ENCODE measurements around the gene PLAA. TPM values are rescaled to one million over a fixed set of nuclear protein-coding genes. Genes with fewer than 3 reads are reported as not detected.

PLAA gene
- total RNA-seq, 1 donor from 2014 or later: 41.3 TPM

DNA sequence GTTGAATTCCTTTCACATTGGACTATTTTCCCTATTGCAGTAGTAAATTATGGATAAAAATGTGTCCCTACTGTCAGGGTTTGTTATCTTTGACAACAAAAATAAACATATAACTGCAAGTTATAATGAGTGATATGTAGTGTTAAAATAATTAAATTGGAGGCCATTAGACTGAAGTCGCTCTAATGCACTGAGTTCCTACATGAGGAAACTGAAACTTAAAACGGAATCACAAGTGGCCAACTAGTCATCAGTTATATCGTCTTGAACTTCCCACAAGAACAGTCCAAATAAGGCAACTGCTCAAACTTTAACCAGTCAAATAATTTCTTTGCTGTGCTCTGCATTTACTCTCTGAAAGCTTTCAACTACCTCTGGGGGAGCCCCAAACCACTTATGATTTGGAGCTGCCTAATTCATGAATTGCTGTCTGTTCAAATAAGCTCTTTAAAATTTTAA lies 7.0 kb upstream of the PLAA start:
- FAIRE-seq: no peak
- Histone ChIP-seq H3K27ac (ENCODE audit: low read depth, low read length) (no peak overlapping the region), H3K4me3 (ENCODE audit: insufficient read depth, low read depth, low read length) (no peak overlapping the region), H3K27me3 (ENCODE audit: insufficient read depth, low read length) (no peaks in the 10 kb centered on the region), H3K4me1 (ENCODE audit: insufficient read depth, low read length) (peaks cover 7% of the 10 kb centered on the region), H3K79me2 (ENCODE audit: insufficient read depth, low read length) (peaks cover 5% of the 10 kb centered on the region), H3K9ac (ENCODE audit: low read length) (no peak overlapping the region), H3K9me3 (ENCODE audit: insufficient read depth, low read depth, low read length) (no peaks in the 10 kb centered on the region), H3K4me2 (ENCODE audit: low read length) (no peak overlapping the region), H2AFZ (ENCODE audit: low read depth, low read length) (no peak overlapping the region), H4K20me1 (ENCODE audit: insufficient read depth, low read length) (no peaks in the 10 kb centered on the region), H3K36me3 (ENCODE audit: insufficient read depth, low read length) (no peaks in the 10 kb centered on the region)
- Mint-ChIP-seq H3K36me3 (ENCODE audit: low read depth, unreplicated experiment) (no peaks in the 10 kb centered on the region), H3K9me3 (ENCODE audit: unreplicated experiment) (no peaks in the 10 kb centered on the region), H3K27me3 (ENCODE audit: low read depth, unreplicated experiment) (no peaks in the 10 kb centered on the region), H3K4me1 (ENCODE audit: low read depth, unreplicated experiment) (peaks cover 16% of the 10 kb centered on the region), H3K4me3 (ENCODE audit: unreplicated experiment) (no peak overlapping the region), H3K27ac (ENCODE audit: unreplicated experiment) (no peak overlapping the region)
- TF ChIP-seq, protein P1, sequence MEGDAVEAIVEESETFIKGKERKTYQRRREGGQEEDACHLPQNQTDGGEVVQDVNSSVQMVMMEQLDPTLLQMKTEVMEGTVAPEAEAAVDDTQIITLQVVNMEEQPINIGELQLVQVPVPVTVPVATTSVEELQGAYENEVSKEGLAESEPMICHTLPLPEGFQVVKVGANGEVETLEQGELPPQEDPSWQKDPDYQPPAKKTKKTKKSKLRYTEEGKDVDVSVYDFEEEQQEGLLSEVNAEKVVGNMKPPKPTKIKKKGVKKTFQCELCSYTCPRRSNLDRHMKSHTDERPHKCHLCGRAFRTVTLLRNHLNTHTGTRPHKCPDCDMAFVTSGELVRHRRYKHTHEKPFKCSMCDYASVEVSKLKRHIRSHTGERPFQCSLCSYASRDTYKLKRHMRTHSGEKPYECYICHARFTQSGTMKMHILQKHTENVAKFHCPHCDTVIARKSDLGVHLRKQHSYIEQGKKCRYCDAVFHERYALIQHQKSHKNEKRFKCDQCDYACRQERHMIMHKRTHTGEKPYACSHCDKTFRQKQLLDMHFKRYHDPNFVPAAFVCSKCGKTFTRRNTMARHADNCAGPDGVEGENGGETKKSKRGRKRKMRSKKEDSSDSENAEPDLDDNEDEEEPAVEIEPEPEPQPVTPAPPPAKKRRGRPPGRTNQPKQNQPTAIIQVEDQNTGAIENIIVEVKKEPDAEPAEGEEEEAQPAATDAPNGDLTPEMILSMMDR (IDR thresholded peaks at IDR 0.05; ENCODE audit: insufficient read depth, low read depth, low read length): no peak
- no peak for TF ChIP-seq EZH2 (IDR thresholded peaks at IDR 0.05; ENCODE audit: insufficient read depth, low read length)
- DNase-seq (ENCODE audit: low read depth): no peak

DNA sequence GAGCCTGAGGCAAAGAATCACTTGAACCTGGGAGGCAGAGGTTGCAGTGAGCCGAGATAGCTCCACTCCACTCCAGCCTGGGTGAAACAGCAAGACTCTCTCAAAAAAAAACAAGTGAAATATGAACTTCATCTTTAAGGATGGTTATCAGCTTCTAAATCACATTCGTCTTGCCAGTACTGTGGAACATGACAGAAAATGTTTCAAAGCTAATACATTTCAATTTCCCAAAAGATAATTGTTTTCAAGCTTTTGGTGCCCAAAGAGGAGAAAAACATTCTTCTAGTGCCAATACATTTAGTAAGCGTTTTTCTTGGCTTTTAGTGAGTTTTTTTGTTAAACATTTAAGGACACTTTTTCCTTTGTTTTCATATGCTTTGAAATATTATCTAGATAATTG lies 4.8 kb upstream of the PLAA start:
- TF ChIP-seq, protein P1 (IDR thresholded peaks at IDR 0.05; ENCODE audit: insufficient read depth, low read depth, low read length): no peak
- TF ChIP-seq EZH2 (IDR thresholded peaks at IDR 0.05; ENCODE audit: insufficient read depth, low read length): no peak
- no peaks in the 10 kb centered on the region for H3K9me3 Mint-ChIP-seq (ENCODE audit: unreplicated experiment)
- no peaks in the 10 kb centered on the region for H3K27me3 Mint-ChIP-seq (ENCODE audit: low read depth, unreplicated experiment)
- Histone ChIP-seq H3K4me1 (ENCODE audit: insufficient read depth, low read length) (peaks cover 5% of the 10 kb centered on the region), H3K4me2 (ENCODE audit: low read length) (no peak overlapping the region), H3K36me3 (ENCODE audit: insufficient read depth, low read length) (no peaks in the 10 kb centered on the region), H2AFZ (ENCODE audit: low read depth, low read length) (no peak overlapping the region), H3K27me3 (ENCODE audit: insufficient read depth, low read length) (no peaks in the 10 kb centered on the region), H3K79me2 (ENCODE audit: insufficient read depth, low read length) (peaks cover 5% of the 10 kb centered on the region), H3K27ac (ENCODE audit: low read depth, low read length) (no peak overlapping the region), H3K4me3 (ENCODE audit: insufficient read depth, low read depth, low read length) (no peak overlapping the region), H3K9me3 (ENCODE audit: insufficient read depth, low read depth, low read length) (no peaks in the 10 kb centered on the region), H4K20me1 (ENCODE audit: insufficient read depth, low read length) (no peaks in the 10 kb centered on the region), H3K9ac (ENCODE audit: low read length) (no peak overlapping the region)
- H3K27ac Mint-ChIP-seq (ENCODE audit: unreplicated experiment): no peak overlapping the region
- no peak for FAIRE-seq
- no peak for DNase-seq (ENCODE audit: low read depth)
- H3K4me1 Mint-ChIP-seq (ENCODE audit: low read depth, unreplicated experiment): peaks cover 16% of the 10 kb centered on the region
- no peaks in the 10 kb centered on the region for H3K36me3 Mint-ChIP-seq (ENCODE audit: low read depth, unreplicated experiment)
- H3K4me3 Mint-ChIP-seq (ENCODE audit: unreplicated experiment): no peak overlapping the region

DNA sequence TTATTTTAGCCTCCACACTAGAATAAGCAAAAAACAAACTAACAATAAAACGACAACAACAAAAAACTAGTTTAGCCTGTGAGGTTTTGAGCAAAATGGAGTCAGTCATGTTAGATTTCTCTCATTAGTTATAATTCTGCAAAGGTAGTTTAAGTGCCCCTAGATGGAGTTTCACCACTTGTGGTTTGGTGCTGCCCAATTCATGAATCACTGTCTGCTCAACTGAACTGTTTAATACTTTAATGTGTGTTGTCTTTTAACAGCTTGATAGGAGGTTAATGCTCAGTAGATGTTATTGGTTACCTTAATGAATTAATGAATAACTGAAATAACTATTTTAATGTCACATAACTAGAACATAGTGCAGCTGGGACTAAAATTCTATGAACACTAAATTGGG lies 3.5 kb upstream of the PLAA start:
- Histone ChIP-seq H3K9me3 (ENCODE audit: insufficient read depth, low read depth, low read length) (no peaks in the 10 kb centered on the region), H3K4me2 (ENCODE audit: low read length) (no peak overlapping the region), H2AFZ (ENCODE audit: low read depth, low read length) (no peak overlapping the region), H3K4me3 (ENCODE audit: insufficient read depth, low read depth, low read length) (no peak overlapping the region), H3K36me3 (ENCODE audit: insufficient read depth, low read length) (no peaks in the 10 kb centered on the region), H3K27ac (ENCODE audit: low read depth, low read length) (no peak overlapping the region), H3K27me3 (ENCODE audit: insufficient read depth, low read length) (no peaks in the 10 kb centered on the region), H3K4me1 (ENCODE audit: insufficient read depth, low read length) (peaks cover 6% of the 10 kb centered on the region), H4K20me1 (ENCODE audit: insufficient read depth, low read length) (peaks cover 2% of the 10 kb centered on the region), H3K79me2 (ENCODE audit: insufficient read depth, low read length) (peaks cover 18% of the 10 kb centered on the region), H3K9ac (ENCODE audit: low read length) (no peak overlapping the region)
- Mint-ChIP-seq H3K27ac (ENCODE audit: unreplicated experiment) (no peak overlapping the region), H3K27me3 (ENCODE audit: low read depth, unreplicated experiment) (no peaks in the 10 kb centered on the region), H3K9me3 (ENCODE audit: unreplicated experiment) (no peaks in the 10 kb centered on the region), H3K4me3 (ENCODE audit: unreplicated experiment) (no peak overlapping the region), H3K36me3 (ENCODE audit: low read depth, unreplicated experiment) (no peaks in the 10 kb centered on the region), H3K4me1 (ENCODE audit: low read depth, unreplicated experiment) (peaks cover 15% of the 10 kb centered on the region)
- DNase-seq (ENCODE audit: low read depth) (no peak), FAIRE-seq (no peak)
- TF ChIP-seq, protein P1 (IDR thresholded peaks at IDR 0.05; ENCODE audit: insufficient read depth, low read depth, low read length): no peak
- TF ChIP-seq EZH2 (IDR thresholded peaks at IDR 0.05; ENCODE audit: insufficient read depth, low read length): no peak
